Suprapubic skin (tissue), 4 donors: ENCODE measurements around the gene TTC28.
"Not testable (repeated sequence)": the region's sequence is repeated elsewhere in the genome, so short reads cannot be mapped to it uniquely, and the experiment has no call there.

Experiments used
- POLR2A ChIP-seq, 2 donors: fragments of 450-650 bp; IDR thresholded peaks; one replicate each; pipeline ENCODE4 v1.6.1; 2017; ENCODE audit warnings: antibody characterized with exemption in 2 of 2, mild to moderate bottlenecking in 2 of 2, moderate library complexity in 2 of 2
- POLR2AphosphoS5 ChIP-seq, 3 donors: sonication (generic); formaldehyde crosslinking; IDR thresholded peaks; one replicate each; pipeline ENCODE4 v1.6.1; 2017; ENCODE audit warnings: antibody characterized with exemption in 3 of 3
- TF ChIP-seq, protein P1 (sequence below), 2 donors: fragments of 200-600 bp in 1 of 2; fragments of 450-650 bp in 1 of 2; sonication (generic) in 1 of 2; IDR thresholded peaks; one replicate each; pipeline ENCODE4 v1.5.1; 2016 to 2019; ENCODE audit warnings: antibody characterized with exemption in 2 of 2, mild to moderate bottlenecking in 1 of 2, moderate library complexity in 1 of 2

DNA sequence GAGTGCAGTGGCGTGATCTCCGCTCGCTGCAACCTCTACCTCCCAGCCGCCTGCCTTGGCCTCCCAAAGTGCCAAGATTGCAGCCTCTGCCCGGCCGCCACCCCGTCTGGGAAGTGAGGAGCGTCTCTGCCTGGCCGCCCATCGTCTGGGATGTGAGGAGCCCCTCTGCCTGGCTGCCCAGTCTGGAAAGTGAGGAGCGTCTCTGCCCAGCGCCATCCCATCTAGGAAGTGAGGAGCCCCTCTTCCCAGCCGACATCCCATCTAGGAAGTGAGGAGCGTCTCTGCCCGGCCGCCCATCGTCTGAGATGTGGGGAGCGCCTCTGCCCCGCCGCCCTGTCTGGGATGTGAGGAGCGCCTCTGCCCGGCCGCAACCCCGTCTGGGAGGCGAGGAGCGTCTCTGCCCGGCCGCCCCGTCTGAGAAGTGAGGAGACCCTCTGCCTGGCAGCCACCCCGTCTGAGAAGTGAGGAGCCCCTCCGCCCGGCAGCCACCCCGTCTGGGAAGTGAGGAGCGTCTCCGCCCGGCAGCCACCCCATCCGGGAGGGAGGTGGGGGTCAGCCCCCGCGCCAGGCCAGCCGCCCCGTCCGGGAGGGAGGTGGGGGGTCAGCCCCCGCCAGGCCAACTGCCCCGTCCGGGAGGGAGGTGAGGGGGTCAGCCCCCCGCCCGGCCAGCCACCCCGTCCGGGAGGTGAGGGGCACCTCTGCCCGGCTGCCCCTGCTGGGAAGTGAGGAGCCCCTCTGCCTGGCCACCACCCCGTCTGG is 126.4 kb downstream of the TTC28 start:
- TF ChIP-seq, protein P1, sequence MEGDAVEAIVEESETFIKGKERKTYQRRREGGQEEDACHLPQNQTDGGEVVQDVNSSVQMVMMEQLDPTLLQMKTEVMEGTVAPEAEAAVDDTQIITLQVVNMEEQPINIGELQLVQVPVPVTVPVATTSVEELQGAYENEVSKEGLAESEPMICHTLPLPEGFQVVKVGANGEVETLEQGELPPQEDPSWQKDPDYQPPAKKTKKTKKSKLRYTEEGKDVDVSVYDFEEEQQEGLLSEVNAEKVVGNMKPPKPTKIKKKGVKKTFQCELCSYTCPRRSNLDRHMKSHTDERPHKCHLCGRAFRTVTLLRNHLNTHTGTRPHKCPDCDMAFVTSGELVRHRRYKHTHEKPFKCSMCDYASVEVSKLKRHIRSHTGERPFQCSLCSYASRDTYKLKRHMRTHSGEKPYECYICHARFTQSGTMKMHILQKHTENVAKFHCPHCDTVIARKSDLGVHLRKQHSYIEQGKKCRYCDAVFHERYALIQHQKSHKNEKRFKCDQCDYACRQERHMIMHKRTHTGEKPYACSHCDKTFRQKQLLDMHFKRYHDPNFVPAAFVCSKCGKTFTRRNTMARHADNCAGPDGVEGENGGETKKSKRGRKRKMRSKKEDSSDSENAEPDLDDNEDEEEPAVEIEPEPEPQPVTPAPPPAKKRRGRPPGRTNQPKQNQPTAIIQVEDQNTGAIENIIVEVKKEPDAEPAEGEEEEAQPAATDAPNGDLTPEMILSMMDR (IDR thresholded peaks at IDR 0.05) = not testable (repeated sequence)
- TF ChIP-seq POLR2A, POLR2AphosphoS5 (IDR thresholded peaks at IDR 0.05): not testable (repeated sequence)
